Lung (tissue), 12 donors: ENCODE measurements around the gene TMCC2. TPM values are rescaled to one million over a fixed set of nuclear protein-coding genes. Genes with fewer than 3 reads are reported as not detected.

Experiments
- ATAC-seq: fragments of 200-7000 bp; cut with Tn5 transposase; one replicate; pipeline ENCODE4 v1.9.1; 2020; ENCODE audit warnings: moderate number of reproducible peaks; ENCODE audit not compliant: insufficient read depth, low FRiP score
- DNase-seq, 3 donors: peaks; one replicate each; pipeline ENCODE4 v3.0.0-alpha.2; 2013 to 2017
- H3K27ac ChIP-seq, 2 donors: one replicate each; pipeline ENCODE4 v1.5.1; 2013; ENCODE audit warnings: mild to moderate bottlenecking in 2 of 2, moderate library complexity in 2 of 2, control low read depth in 1 of 2, inconsistent platforms in 1 of 2, low read depth in 1 of 2, low read length in 1 of 2
- H3K27me3 ChIP-seq, 3 donors: one replicate each; pipeline ENCODE4 v1.5.1; 2013; ENCODE audit warnings: low read length in 2 of 3; ENCODE audit not compliant: control insufficient read depth in 3 of 3, insufficient read depth in 3 of 3
- H3K36me3 ChIP-seq, 4 donors: one replicate each; pipeline ENCODE4 v1.5.1; 2013; ENCODE audit warnings: low read length in 4 of 4, mild to moderate bottlenecking in 1 of 4, moderate library complexity in 1 of 4; ENCODE audit not compliant: control insufficient read depth in 4 of 4, insufficient read depth in 4 of 4
- H3K4me1 ChIP-seq, 5 donors: one replicate each; pipeline ENCODE4 v1.5.1; 2013; ENCODE audit warnings: low read length in 5 of 5, mild to moderate bottlenecking in 2 of 5, moderate library complexity in 1 of 5; ENCODE audit not compliant: control insufficient read depth in 5 of 5, insufficient read depth in 5 of 5
- H3K4me3 ChIP-seq: one replicate; pipeline ENCODE4 v1.5.1; 2013; ENCODE audit warnings: mild to moderate bottlenecking, control low read depth, moderate library complexity
- H3K9ac ChIP-seq, 2 donors: one replicate each; pipeline ENCODE4 v1.5.1; 2013; ENCODE audit warnings: low read length in 2 of 2, control low read depth in 1 of 2; ENCODE audit not compliant: insufficient read depth in 1 of 2
- H3K9me3 ChIP-seq, 4 donors: one replicate each; pipeline ENCODE4 v1.5.1; 2013; ENCODE audit warnings: low read length in 3 of 4, mild to moderate bottlenecking in 1 of 4, moderate library complexity in 1 of 4; ENCODE audit not compliant: control insufficient read depth in 4 of 4, insufficient read depth in 3 of 4
- CTCF ChIP-seq: IDR thresholded peaks from 2 replicates; pipeline ENCODE4 v1.5.1; 2012; ENCODE audit warnings: mild to moderate bottlenecking; ENCODE audit errors: control extremely low read depth, extremely low read depth
- WGBS, 2 donors: extraction: QIAGEN DNeasy Blood & Tissue Kit; methylation state at CpG; one replicate each; pipeline ENCODE4 v1.1.7; 2013; 5-methylcytosine and 5-hydroxymethylcytosine counted together
- polyA plus RNA-seq, 2 donors: library from polyadenylated mRNA; stranded (reverse); fragments of 200-250 nt; gene quantifications; one replicate each; pipeline ENCODE4 v1.2.1, GENCODE V29; 2013
- total RNA-seq, 2 donors: library from RNA; depleted of rRNA in 1 of 2; stranded (reverse); fragments of >200 nt in 1 of 2; gene quantifications; one replicate each; pipeline ENCODE4 v1.2.1, GENCODE V29; 2014 to 2021
- donor health status: control.
- donor health status: control.
- donor health status: Bipolar disorder and iron deficiency.
- donor health status: healthy.
- donor health status: DM: yes; HTN: yes; CAD: no.

The TMCC2 gene
- total and polyA plus RNA-seq, 4 donors: 1.9 to 27.0 (median 2.4) TPM

- no peak overlapping the region for H3K4me3 ChIP-seq
- H3K9ac ChIP-seq: no peak overlapping the region
- WGBS, 2 donors: 81 to 90% methylated on average over 8 of the region's 8 CpGs
- no peaks in the 10 kb centered on the region for H3K9me3 ChIP-seq
- no peak for TF ChIP-seq CTCF
- H3K27ac ChIP-seq: no peak overlapping the region
- DNase-seq (no peak), ATAC-seq (no peak)
- H3K4me1 ChIP-seq: peaks cover 3 to 73% (median 34%) of the 10 kb centered on the region in 5 donors
- no peaks in the 10 kb centered on the region for H3K27me3 ChIP-seq
- H3K36me3 ChIP-seq: peaks cover 0 to 6% (median under 1%) of the 10 kb centered on the region in 4 donors
Measured at GRCh38 chr1:205243350-205244191, 15.8 kb downstream of the TMCC2 start.

GRCh38 chr1:205244384-205244783 is 16.6 kb downstream of the TMCC2 start:
- ATAC-seq: no peak
- peaks cover 0 to 6% (median under 1%) of the 10 kb centered on the region in 4 donors for H3K36me3 ChIP-seq
- H3K9me3 ChIP-seq: no peaks in the 10 kb centered on the region
- DNase-seq: no peak
- no peak overlapping the region for H3K27ac ChIP-seq
- no peak overlapping the region for H3K4me3 ChIP-seq
- no peak overlapping the region for H3K9ac ChIP-seq
- H3K4me1 ChIP-seq: peaks cover 3 to 73% (median 36%) of the 10 kb centered on the region in 5 donors
- whole genome bisulfite sequencing, 2 donors: 87 to 90% methylated on average over 4 of the region's 4 CpGs
- no peaks in the 10 kb centered on the region for H3K27me3 ChIP-seq
- TF ChIP-seq CTCF: no peak

- WGBS, 2 donors: 90 to 92% methylated on average over 7 of the region's 7 CpGs
- peaks cover 0 to 6% (median under 1%) of the 10 kb centered on the region in 4 donors for H3K36me3 ChIP-seq
- H3K4me3 ChIP-seq: no peak overlapping the region
- no peaks in the 10 kb centered on the region for H3K27me3 ChIP-seq
- no peak for DNase-seq
- H3K27ac ChIP-seq: no peak overlapping the region
- H3K9me3 ChIP-seq: no peaks in the 10 kb centered on the region
- no peak overlapping the region for H3K9ac ChIP-seq
- TF ChIP-seq CTCF: no peak
- ATAC-seq: no peak
- H3K4me1 ChIP-seq: peaks cover 3 to 74% (median 33%) of the 10 kb centered on the region in 5 donors
Measured at GRCh38 chr1:205245096-205245495, 17.4 kb downstream of the TMCC2 start.
